HG02840 (cell line): ENCODE results near the gene CDH22.

Experiments
- ATAC-seq: cut with Tn5 transposase; IDR thresholded peaks from one replicate; pipeline ENCODE4 v1.9.1; 2021; ENCODE audit warnings: mild to moderate bottlenecking, moderate library complexity, moderate number of reproducible peaks; ENCODE audit not compliant: unreplicated experiment, low FRiP score

Gene CDH22

DNA sequence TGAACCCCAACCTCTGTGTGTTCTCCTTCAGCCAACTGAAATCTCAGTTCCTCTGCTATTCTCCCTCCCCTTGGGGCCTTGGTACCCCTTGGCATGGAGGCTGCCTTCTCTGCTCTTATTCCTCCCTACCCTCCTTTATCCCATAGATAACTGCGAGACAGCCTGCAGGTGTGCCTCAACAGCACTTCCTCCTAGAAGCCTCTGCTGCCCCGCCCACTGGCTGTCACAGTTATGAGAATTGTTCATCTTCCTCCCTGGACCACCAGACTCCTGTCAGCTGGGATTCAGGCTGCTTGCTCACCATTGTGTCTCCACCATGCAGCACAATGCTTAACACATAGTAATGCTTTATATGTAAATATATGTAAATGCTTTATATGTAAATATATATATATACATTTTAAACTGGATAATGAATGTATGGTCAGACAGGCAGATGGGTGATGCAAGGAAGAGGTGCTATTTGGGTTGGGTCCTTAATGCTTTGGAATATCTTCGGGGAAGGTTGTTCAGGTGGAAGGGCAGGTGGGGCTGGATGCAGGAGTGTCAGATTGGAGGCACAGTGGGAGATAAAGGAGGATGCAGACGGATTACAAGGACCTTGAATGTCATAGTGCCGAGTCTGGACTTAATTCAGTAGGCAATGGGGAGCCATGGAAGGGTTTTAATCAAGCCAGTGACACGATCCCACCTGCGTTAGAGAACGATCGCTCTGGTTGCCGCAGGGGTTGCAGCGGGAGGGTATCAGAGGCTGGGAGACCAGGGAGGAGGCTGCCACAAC lies 4.9 kb downstream of the CDH22 start:
- ATAC-seq = no peak

DNA sequence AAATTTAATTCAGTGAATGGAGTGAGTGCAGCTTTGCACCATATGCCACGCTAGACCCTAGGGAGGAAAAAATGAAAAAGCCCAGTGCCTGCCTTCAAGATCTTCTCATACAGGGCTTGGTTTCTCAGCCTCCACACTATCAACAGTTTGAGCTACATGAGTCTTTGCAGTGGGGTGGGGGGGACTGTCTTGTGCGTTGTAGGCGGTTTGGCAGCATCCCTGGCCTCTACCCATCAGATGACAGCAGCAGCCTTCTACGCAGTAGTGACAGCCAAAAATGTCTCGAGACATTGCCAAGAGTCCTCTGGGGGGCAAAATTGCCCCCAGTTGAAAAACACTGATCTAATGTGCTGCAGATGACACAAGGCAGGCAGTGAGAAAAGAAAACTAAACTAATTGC lies 6.2 kb downstream of the CDH22 start:
- no peak for ATAC-seq

- no peak for ATAC-seq
Measured at GRCh38 chr20:46300281-46300680, 8.0 kb downstream of the CDH22 start.

DNA sequence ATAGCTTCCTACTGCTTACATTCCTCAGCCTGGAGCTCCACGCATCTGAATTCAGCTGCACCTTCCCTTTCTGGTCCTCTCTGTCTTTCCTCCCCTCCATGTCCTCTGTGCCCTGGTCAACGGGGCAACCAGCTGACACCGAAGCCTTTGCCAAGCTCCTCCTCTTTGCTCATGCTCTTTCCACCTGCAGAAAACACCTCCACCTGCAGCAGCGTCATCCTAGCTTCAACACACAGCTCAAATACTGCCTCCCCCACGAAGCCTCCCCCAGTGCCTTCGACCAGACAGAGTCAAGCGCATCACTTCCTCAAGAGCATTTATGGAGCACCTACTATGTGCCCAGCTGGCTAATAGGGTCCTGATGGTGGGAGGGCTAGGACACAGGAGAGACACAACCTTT lies 9.2 kb downstream of the CDH22 start:
- ATAC-seq = no peak

DNA sequence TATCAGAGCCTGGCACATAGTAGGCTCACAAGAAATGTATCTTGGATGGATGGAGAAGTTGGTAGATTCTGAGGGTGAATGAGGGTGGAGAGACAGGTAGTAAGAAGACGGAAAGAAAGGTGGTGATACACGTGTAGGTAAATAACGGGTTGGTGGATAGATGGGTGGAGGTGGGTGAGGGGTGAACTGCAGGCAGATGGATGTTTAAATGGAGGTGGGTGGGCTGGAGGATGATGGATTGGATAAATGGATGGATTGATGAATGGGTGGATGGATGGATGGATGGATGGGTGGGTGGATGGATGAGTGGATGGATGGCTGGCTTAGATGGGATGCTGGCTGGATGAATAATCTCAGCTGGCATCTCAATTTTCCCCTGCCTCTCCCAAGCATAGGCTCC lies 9.9 kb downstream of the CDH22 start:
- no peak for ATAC-seq

GRCh38 chr20:46296526-46297250 lies 11.6 kb downstream of the CDH22 start:
- ATAC-seq = no peak

- ATAC-seq = no peak
Measured at GRCh38 chr20:46293084-46293483, 15.2 kb downstream of the CDH22 start.

DNA sequence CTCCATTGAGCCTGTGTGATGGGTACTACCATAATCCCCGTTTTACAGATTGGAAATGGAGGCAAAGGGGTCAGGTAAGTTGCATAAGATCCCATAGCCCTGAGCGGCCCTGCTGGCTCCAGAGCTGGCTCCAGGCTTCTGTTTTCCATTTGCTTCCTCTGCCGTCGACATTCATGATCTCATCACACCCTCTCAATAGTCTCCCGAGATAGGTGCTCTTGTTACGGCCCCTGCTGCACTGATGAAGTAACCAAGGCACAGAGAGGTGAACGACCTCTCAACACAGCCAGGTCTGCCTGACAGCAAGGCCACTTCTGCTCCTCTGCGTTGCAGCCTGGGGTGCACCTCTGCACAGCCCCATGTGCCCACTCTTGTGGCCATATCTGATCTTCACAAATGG lies 16.9 kb downstream of the CDH22 start:
- ATAC-seq = no peak

- no peak for ATAC-seq
Measured at GRCh38 chr20:46289432-46289831, 18.9 kb downstream of the CDH22 start.

GRCh38 chr20:46286977-46287376 lies 21.3 kb downstream of the CDH22 start:
- ATAC-seq = no peak

GRCh38 chr20:46286382-46286781 lies 21.9 kb downstream of the CDH22 start:
- ATAC-seq = no peak

DNA sequence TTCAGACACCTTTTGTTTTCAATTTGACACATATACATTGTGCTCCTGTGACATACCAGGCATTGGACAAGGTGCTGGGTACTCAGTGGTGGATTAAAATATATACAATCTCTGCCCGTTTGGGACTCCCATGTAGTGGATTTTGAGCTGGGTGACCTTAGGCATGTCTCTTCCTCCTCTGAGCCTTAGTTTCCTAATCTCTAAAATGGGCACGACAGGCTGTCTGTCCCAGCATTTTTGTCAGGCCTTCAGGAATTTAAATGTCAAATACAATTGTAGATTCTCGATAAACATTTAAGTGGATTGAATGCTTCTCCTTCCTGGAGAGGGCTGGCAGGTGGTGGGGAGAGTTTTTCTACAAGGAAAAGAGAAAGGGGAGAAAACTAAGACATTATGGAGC lies 22.6 kb downstream of the CDH22 start:
- no peak for ATAC-seq

GRCh38 chr20:46285072-46285471 lies 23.2 kb downstream of the CDH22 start:
- no peak for ATAC-seq

DNA sequence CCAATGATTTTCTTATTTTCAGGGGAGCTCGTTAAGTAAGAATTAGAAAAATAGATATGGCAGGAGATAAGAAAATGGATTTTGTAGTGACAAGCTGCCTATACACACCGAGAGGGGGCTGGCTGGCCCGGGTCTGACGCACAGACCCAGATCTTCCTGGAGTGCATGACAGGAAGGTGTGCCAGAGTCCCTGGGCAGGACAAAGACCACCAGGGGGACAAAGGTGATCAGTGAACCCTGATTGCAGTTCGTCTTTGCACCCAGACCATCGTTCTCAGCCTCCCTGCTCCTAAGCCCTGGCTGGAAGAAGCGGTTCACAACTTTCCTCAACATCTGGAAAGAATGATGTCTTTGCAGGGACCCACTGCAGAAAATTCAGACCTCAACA lies 24.3 kb downstream of the CDH22 start:
- no peak for ATAC-seq

DNA sequence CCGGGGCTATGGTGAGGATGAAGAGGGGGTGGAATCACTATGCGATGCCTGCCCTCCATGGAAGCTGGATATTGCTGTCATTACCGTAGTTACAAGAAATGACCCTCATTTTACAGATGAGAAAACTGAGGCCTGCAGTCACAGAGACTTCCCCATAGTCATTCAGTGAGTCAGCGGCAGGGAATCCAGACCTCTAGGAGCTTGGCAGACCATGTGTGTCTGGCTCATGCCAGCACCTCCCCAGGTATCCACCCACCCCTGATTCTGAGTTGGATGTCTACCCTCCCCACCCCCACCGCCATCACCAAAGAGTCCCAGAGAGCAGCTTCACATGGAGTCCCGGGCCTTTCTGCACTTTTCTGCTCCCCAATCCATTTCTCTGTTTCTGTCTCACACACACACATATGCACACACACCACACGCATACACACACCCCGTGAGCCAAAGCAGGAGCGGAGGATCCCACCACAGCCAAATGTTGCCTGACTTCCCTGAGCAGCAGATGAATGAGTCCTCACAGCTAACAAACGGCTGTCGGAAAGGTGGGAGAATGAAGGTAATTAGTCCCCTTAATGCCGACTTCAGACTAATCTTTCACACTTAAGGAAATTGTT lies 24.8 kb downstream of the CDH22 start:
- no peak for ATAC-seq

DNA sequence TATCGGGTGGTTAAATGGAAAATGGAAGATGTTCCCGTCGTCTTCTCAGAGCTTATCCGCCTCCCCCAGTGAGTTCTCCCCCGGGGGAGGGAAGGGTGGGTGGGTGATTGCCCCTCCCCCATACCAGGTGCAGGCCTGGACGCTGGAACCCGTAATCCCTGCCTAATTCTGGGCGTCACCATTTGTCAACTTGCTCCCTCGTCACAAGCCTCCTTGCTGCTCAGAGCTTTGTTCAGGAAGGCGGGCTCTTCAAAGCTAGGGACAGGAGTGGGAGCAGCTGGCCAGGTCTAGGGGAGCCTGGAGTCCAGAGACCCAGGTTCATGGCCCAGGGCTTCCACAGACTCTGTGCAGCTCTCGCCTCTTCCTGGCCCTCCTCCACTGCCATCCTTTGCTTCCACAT lies 25.6 kb downstream of the CDH22 start:
- ATAC-seq = no peak

GRCh38 chr20:46279103-46279502 lies 29.2 kb downstream of the CDH22 start:
- no peak for ATAC-seq

DNA sequence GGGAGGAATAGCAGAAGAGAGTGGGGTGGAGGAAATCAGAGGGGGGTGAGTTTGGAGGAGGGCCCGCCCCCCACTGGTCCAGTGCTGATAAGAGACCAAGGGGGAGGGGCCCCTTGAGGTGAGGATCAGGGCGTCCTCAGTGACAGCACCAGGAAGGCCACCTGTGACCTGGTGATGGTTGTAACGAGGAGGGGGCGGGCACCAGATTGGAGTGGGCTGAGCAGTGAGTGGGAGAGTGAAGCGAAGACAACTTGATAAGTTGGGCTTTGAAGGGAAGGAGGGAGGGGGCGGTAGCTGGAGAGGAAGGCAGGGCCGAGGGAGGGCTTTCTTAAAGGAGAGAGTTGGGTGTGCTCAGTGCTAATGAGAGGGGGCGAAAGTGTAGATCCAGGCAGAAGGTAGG lies 30.7 kb downstream of the CDH22 start:
- no peak for ATAC-seq

DNA sequence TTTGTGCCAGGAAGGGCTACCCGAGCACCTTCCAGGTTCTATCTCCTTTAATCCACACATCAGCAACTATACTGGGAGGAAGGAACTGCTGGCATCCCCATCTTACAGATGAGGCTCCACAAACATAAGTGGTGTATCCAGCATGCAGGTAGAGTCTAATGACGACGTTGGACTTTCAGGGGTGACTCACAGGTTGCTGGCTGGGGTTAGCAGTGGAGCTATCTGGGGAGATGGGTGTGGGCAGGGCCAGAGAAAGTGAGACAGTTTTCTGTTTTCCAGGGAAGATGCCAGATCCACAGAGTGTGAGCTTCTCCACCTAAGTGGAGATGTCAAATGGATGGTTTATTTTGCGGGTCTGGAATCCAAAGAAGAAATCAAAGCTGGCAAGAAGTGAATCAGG lies 31.8 kb downstream of the CDH22 start:
- ATAC-seq = no peak

DNA sequence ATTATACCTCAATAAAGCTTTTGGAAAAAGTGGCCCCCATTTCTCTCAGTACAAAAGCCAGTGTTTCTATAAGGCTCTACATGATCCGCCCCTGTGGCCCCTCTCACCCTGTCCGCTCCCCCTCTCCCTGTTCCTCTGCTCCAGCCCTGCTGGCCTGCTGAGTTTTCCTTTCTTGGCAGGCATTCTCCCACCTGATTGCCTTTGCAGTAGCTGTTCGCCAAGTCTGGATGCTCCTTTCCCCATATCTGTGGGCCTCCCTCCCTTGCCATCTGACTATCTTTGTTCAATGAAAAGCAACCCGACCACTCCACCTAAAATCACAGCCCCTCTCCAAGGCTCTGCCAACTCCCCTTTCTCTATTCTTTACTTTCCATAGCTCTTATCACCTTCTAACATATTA lies 33.2 kb downstream of the CDH22 start:
- ATAC-seq = no peak

- ATAC-seq = no peak
Measured at GRCh38 chr20:46273717-46274116, 34.6 kb downstream of the CDH22 start.
